H9 (cell line): ENCODE measurements around the gene SCFD2. TPM values are rescaled to one million over a fixed set of nuclear protein-coding genes. Genes with fewer than 3 reads are reported as not detected.
"Not testable (repeated sequence)": the region's sequence is repeated elsewhere in the genome, so short reads cannot be mapped to it uniquely, and the experiment has no call there.

Experiments used
- DNase-seq: peaks from one replicate; pipeline ENCODE4 v3.0.0-alpha.2; 2017
- H2AFZ ChIP-seq: one replicate; pipeline ENCODE4 v1.6.1; 2013; ENCODE audit warnings: mild to moderate bottlenecking, low read length, control low read depth, moderate library complexity
- H2AK5ac ChIP-seq: 2 replicates; pipeline ENCODE4 v1.6.1; 2013; ENCODE audit warnings: low read length, control low read depth, mixed read lengths; ENCODE audit not compliant: insufficient read length
- H2BK120ac ChIP-seq: one replicate; pipeline ENCODE4 v1.6.1; 2013; ENCODE audit warnings: low read depth, mild to moderate bottlenecking, low read length, control low read depth, inconsistent platforms; ENCODE audit not compliant: poor library complexity, severe bottlenecking
- H2BK12ac ChIP-seq: 2 replicates; pipeline ENCODE4 v1.6.1; 2013; ENCODE audit warnings: low read length, control low read depth, mixed read lengths, low read depth; ENCODE audit not compliant: insufficient read length
- H2BK15ac ChIP-seq: 2 replicates; pipeline ENCODE4 v1.6.1; 2013; ENCODE audit warnings: low read depth, low read length, control low read depth
- H2BK20ac ChIP-seq: one replicate; pipeline ENCODE4 v1.6.1; 2013; ENCODE audit warnings: low read depth, mild to moderate bottlenecking, low read length, control low read depth, inconsistent platforms; ENCODE audit not compliant: poor library complexity, severe bottlenecking
- H2BK5ac ChIP-seq: 2 replicates; pipeline ENCODE4 v1.6.1; 2013; ENCODE audit warnings: low read length, control low read depth, mixed read lengths; ENCODE audit not compliant: insufficient read length
- H3K14ac ChIP-seq: 2 replicates; pipeline ENCODE4 v1.6.1; 2013; ENCODE audit warnings: low read length, control low read depth; ENCODE audit not compliant: insufficient read depth
- H3K18ac ChIP-seq: 2 replicates; pipeline ENCODE4 v1.6.1; 2013; ENCODE audit warnings: low read depth, mild to moderate bottlenecking, mixed read lengths, low read length, control low read depth; ENCODE audit not compliant: insufficient read length
- H3K23ac ChIP-seq: 2 replicates; pipeline ENCODE4 v1.6.1; 2013; ENCODE audit warnings: low read length, control low read depth, mixed read lengths, low read depth; ENCODE audit not compliant: insufficient read length
- H3K23me2 ChIP-seq: 2 replicates; pipeline ENCODE4 v1.6.1; 2013; ENCODE audit warnings: low read depth, mild to moderate bottlenecking, mixed read lengths, low read length, control low read depth; ENCODE audit not compliant: insufficient read length, poor library complexity, severe bottlenecking
- H3K27ac ChIP-seq: 2 replicates; pipeline ENCODE4 v1.5.1; 2013; ENCODE audit warnings: low read length, control low read depth, mixed read lengths, low read depth; ENCODE audit not compliant: insufficient read length
- H3K27me3 ChIP-seq: 2 replicates; pipeline ENCODE4 v1.6.1; 2013; ENCODE audit warnings: low read length, control low read depth, inconsistent platforms; ENCODE audit not compliant: insufficient read depth
- H3K4ac ChIP-seq: 2 replicates; pipeline ENCODE4 v1.6.1; 2013; ENCODE audit warnings: low read depth, mild to moderate bottlenecking, control low read depth, inconsistent platforms, low read length, moderate library complexity
- H3K4me1 ChIP-seq: 2 replicates; pipeline ENCODE4 v1.6.1; 2013; ENCODE audit warnings: low read length, control low read depth, inconsistent platforms; ENCODE audit not compliant: insufficient read depth
- H3K4me2 ChIP-seq: 2 replicates; pipeline ENCODE4 v1.6.1; 2013; ENCODE audit warnings: low read length, control low read depth, mixed read lengths; ENCODE audit not compliant: insufficient read length, insufficient read depth
- H3K56ac ChIP-seq: 2 replicates; pipeline ENCODE4 v1.6.1; 2013; ENCODE audit warnings: low read depth, mild to moderate bottlenecking, mixed read lengths, low read length, control low read depth; ENCODE audit not compliant: insufficient read length
- H3K79me1 ChIP-seq: 2 replicates; pipeline ENCODE4 v1.6.1; 2013; ENCODE audit warnings: low read depth, mild to moderate bottlenecking, moderate library complexity, low read length, control low read depth, inconsistent platforms; ENCODE audit not compliant: insufficient read depth, poor library complexity, severe bottlenecking
- H3K79me2 ChIP-seq: 2 replicates; pipeline ENCODE4 v1.6.1; 2013; ENCODE audit warnings: low read length, control low read depth, inconsistent platforms; ENCODE audit not compliant: insufficient read depth
- H3K9ac ChIP-seq: 2 replicates; pipeline ENCODE4 v1.6.1; 2013; ENCODE audit warnings: low read length, control low read depth, mixed read lengths; ENCODE audit not compliant: insufficient read length; ENCODE audit errors: extremely low read depth
- H3K9me3 ChIP-seq: one replicate; pipeline ENCODE4 v1.6.1; 2013; ENCODE audit warnings: low read depth, low read length, inconsistent platforms; ENCODE audit not compliant: control insufficient read depth
- H3T11ph ChIP-seq: one replicate; pipeline ENCODE4 v1.6.1; 2013; ENCODE audit warnings: mild to moderate bottlenecking, low read length, control low read depth, inconsistent platforms
- H4K20me1 ChIP-seq: one replicate; pipeline ENCODE4 v1.6.1; 2013; ENCODE audit not compliant: control insufficient read depth, insufficient read length, insufficient read depth
- H4K5ac ChIP-seq: 2 replicates; pipeline ENCODE4 v1.6.1; 2013; ENCODE audit warnings: low read depth, mild to moderate bottlenecking, mixed read lengths, low read length, control low read depth; ENCODE audit not compliant: insufficient read length
- H4K8ac ChIP-seq: replicated peaks from 2 replicates; pipeline ENCODE4 v1.6.1; 2013; ENCODE audit warnings: low read length, control low read depth, mixed read lengths, low read depth; ENCODE audit not compliant: insufficient read length
- H4K91ac ChIP-seq: 2 replicates; pipeline ENCODE4 v1.6.1; 2013; ENCODE audit warnings: low read depth, mild to moderate bottlenecking, moderate library complexity, mixed read lengths, low read length, control low read depth; ENCODE audit not compliant: insufficient read length
- H3K27ac Mint-ChIP-seq, 3 experiments: 2 replicates in 2 of 3; 3 replicates in 1 of 3; pipeline ENCODE4 v1.8.0; 2020 to 2021; ENCODE audit warnings: mixed read lengths in 3 of 3, mild to moderate bottlenecking in 1 of 3, moderate library complexity in 1 of 3
- H3K27me3 Mint-ChIP-seq: 2 replicates; pipeline ENCODE4 v1.8.0; 2021; ENCODE audit warnings: low read depth, mild to moderate bottlenecking, moderate library complexity, mixed read lengths
- H3K36me3 Mint-ChIP-seq, 3 experiments: 2 replicates in 2 of 3; 3 replicates in 1 of 3; pipeline ENCODE4 v1.8.0; 2020 to 2021; ENCODE audit warnings: low read depth in 3 of 3, mixed read lengths in 3 of 3; ENCODE audit not compliant: insufficient read depth in 1 of 3
- H3K4me1 Mint-ChIP-seq, 2 experiments: 2 replicates each; pipeline ENCODE4 v1.8.0; 2020; ENCODE audit warnings: mixed read lengths in 2 of 2
- H3K4me3 Mint-ChIP-seq, 2 experiments: 2 replicates in 1 of 2; 3 replicates in 1 of 2; pipeline ENCODE4 v1.8.0; 2020 to 2021; ENCODE audit warnings: mild to moderate bottlenecking in 2 of 2, mixed read lengths in 2 of 2, moderate library complexity in 1 of 2
- H3K9me3 Mint-ChIP-seq, 2 experiments: 2 replicates in 1 of 2; 3 replicates in 1 of 2; pipeline ENCODE4 v1.8.0; 2020; ENCODE audit warnings: mild to moderate bottlenecking in 2 of 2, mixed read lengths in 2 of 2, moderate library complexity in 1 of 2
- WGBS: extraction: QIAGEN DNeasy Blood & Tissue Kit; methylation state at CpG from one replicate; pipeline ENCODE4 v1.1.7; 2013; ENCODE audit warnings: missing lambda C conversion rate, low lambda C conversion rate, mixed read lengths; ENCODE audit not compliant: insufficient read length; ENCODE audit errors: extremely low coverage; 5-methylcytosine and 5-hydroxymethylcytosine counted together
- total RNA-seq: library from RNA; stranded (reverse); gene quantifications from 2 replicates; pipeline ENCODE4 v1.2.1, GENCODE V29; 2021
- TF ChIP-seq, protein P1 (sequence below): fragments of 200-600 bp; sonication (generic); conservative IDR thresholded peaks from 3 replicates; pipeline ENCODE4 v1.8.0; 2021; ENCODE audit warnings: antibody characterized with exemption, mild to moderate bottlenecking

Gene SCFD2
- total RNA-seq, 1 experiment from 2014 or later = 10.1 TPM

DNA sequence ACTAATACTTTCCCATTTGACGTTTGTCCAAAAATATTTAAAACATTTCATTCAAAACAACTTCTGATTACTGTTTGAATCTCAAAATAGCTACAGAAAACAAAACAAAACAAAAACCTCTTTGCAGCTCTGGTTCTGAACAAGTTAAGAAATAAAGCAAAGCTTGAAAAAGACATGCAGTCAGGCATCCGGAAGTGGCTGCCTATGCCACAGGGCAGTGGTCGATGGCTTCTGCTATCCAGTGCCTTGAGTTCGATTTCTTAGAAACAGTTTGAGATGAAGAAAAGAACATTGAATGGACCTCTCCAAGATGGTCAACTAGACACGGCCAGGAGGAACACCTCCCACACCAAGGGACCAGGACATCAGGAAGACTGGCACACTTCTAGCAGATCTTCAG, 125.3 kb downstream of the SCFD2 start:
- Histone ChIP-seq H3K4me1 (no peaks in the 10 kb centered on the region), H2AFZ (no peak overlapping the region), H2AK5ac (no peak overlapping the region), H4K8ac (no peak overlapping the region), H4K20me1 (no peaks in the 10 kb centered on the region), H4K5ac (no peak overlapping the region), H2BK20ac (no peak overlapping the region), H3K56ac (no peak overlapping the region), H2BK120ac (no peak overlapping the region), H3K23ac (no peak overlapping the region), H3K9me3 (peaks cover 4% of the 10 kb centered on the region), H3K23me2 (no peaks in the 10 kb centered on the region), H4K91ac (no peak overlapping the region), H2BK5ac (no peak overlapping the region), H3K4ac (no peak overlapping the region), H3K27ac (no peak overlapping the region), H3K79me1 (no peaks in the 10 kb centered on the region), H2BK15ac (no peak overlapping the region), H3K4me2 (no peak overlapping the region), H3K14ac (no peak overlapping the region), H3T11ph (no peak overlapping the region), H3K27me3 (no peaks in the 10 kb centered on the region), H3K79me2 (no peaks in the 10 kb centered on the region), H2BK12ac (no peak overlapping the region), H3K18ac (no peak overlapping the region), H3K9ac (no peak overlapping the region)
- DNase-seq = no peak
- WGBS = no CpG with 5 or more reads among the region's 5 CpGs
- Mint-ChIP-seq H3K27me3 (peaks cover 2% of the 10 kb centered on the region; the same call in 1 of the 2 replicates), H3K4me1 (no peaks in the 10 kb centered on the region), H3K9me3 (peaks cover 11 to 15% of the 10 kb centered on the region in 2 experiments), H3K27ac (no peak overlapping the region), H3K36me3 (peaks cover 5 to 6% (median 6%) of the 10 kb centered on the region in 3 experiments; a peak in 6 of 7 replicates), H3K4me3 (no peak overlapping the region)
- TF ChIP-seq, protein P1, sequence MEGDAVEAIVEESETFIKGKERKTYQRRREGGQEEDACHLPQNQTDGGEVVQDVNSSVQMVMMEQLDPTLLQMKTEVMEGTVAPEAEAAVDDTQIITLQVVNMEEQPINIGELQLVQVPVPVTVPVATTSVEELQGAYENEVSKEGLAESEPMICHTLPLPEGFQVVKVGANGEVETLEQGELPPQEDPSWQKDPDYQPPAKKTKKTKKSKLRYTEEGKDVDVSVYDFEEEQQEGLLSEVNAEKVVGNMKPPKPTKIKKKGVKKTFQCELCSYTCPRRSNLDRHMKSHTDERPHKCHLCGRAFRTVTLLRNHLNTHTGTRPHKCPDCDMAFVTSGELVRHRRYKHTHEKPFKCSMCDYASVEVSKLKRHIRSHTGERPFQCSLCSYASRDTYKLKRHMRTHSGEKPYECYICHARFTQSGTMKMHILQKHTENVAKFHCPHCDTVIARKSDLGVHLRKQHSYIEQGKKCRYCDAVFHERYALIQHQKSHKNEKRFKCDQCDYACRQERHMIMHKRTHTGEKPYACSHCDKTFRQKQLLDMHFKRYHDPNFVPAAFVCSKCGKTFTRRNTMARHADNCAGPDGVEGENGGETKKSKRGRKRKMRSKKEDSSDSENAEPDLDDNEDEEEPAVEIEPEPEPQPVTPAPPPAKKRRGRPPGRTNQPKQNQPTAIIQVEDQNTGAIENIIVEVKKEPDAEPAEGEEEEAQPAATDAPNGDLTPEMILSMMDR = no peak

DNA sequence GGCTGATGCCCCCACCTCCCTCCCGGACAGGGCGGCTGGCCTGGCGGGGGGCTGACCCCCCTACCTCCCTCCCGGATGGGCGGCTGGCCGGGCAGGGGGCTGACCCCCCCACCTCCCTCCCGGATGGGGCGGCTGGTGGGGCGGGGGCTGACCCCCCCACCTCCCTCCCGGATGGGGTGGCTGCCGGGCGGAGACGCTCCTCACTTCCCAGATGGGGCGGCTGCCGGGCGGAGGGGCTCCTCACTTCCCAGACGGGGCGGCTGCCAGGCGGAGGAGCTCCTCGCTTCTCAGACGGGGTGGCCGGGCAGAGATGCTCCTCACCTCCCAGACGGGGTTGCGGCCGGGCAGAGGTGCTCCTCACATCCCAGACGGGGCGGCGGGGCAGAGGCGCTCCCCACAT, 127.5 kb downstream of the SCFD2 start:
- not testable (repeated sequence) for H3K27ac ChIP-seq, H3K4me2 ChIP-seq, H3K23ac ChIP-seq, H3K9ac ChIP-seq, H3K27me3 ChIP-seq, H3K36me3 Mint-ChIP-seq, H2AFZ ChIP-seq, H3K27ac Mint-ChIP-seq, H3T11ph ChIP-seq, H4K91ac ChIP-seq, H2BK120ac ChIP-seq, H3K4me3 Mint-ChIP-seq, H4K20me1 ChIP-seq, H3K23me2 ChIP-seq, H3K56ac ChIP-seq, H2BK5ac ChIP-seq, H4K8ac ChIP-seq, H3K79me1 ChIP-seq, DNase-seq, H2BK20ac ChIP-seq, H3K9me3 ChIP-seq, H3K18ac ChIP-seq, H2AK5ac ChIP-seq, H2BK15ac ChIP-seq, H3K4me1 Mint-ChIP-seq, H3K14ac ChIP-seq, H3K4me1 ChIP-seq, H3K4ac ChIP-seq, H3K79me2 ChIP-seq, H4K5ac ChIP-seq, H2BK12ac ChIP-seq, H3K27me3 Mint-ChIP-seq
- no CpG with 5 or more reads among the region's 29 CpGs for WGBS
- peaks cover 8 to 13% of the 10 kb centered on the region in 2 experiments for H3K9me3 Mint-ChIP-seq
